Measurements from ENCODE around the gene RPF1.
"Not testable (repeated sequence)": the region's sequence is repeated elsewhere in the genome, so short reads cannot be mapped to it uniquely, and the experiment has no call there.

RPF1 gene

GRCh38 chr1:84492726-84493125 is 13.7 kb downstream of the RPF1 start:
- DNase-seq (ENCODE audit: low read depth): no peak

- DNase-seq (ENCODE audit: low read depth): no peak
Measured at GRCh38 chr1:84493747-84494146, 14.7 kb downstream of the RPF1 start.

GRCh38 chr1:84496498-84496897 is 17.4 kb downstream of the RPF1 start:
- DNase-seq (ENCODE audit: low read depth): no peak

GRCh38 chr1:84497631-84498275 is 18.7 kb downstream of the RPF1 start:
- DNase-seq (ENCODE audit: low read depth): no peak

- DNase-seq (ENCODE audit: low read depth): no peak
Measured at GRCh38 chr1:84502927-84503326, 23.9 kb downstream of the RPF1 start.

- no peak for DNase-seq (ENCODE audit: low read depth)
Measured at GRCh38 chr1:84504580-84505492, 25.8 kb downstream of the RPF1 start.

DNA sequence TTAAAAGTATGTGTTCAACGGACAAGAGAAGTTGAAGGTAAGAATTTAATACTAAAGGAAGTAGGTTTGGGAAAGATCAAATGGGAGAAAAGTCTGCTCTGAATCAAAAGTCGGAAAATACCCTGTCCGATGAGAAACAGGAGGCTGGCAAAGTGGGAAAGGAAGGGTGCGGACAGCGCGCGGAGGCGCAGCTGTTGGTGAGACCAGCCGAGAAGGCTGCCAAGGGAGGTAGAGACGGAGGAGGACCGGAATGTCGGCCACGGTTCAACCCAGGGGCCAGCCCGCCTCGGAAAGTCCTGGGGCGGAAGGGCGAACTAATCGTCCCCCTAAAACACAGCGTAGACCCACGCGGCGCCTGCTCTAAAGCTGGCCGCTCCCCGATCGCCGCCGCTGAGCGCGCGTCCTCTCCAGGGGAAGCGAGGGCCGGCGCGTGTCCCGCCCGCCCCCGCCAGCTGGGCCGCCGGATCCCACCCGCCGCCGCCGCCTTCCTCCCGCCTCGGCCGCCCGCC is 26.5 kb downstream of the RPF1 start:
- DNase-seq (ENCODE audit: low read depth): no peak

DNA sequence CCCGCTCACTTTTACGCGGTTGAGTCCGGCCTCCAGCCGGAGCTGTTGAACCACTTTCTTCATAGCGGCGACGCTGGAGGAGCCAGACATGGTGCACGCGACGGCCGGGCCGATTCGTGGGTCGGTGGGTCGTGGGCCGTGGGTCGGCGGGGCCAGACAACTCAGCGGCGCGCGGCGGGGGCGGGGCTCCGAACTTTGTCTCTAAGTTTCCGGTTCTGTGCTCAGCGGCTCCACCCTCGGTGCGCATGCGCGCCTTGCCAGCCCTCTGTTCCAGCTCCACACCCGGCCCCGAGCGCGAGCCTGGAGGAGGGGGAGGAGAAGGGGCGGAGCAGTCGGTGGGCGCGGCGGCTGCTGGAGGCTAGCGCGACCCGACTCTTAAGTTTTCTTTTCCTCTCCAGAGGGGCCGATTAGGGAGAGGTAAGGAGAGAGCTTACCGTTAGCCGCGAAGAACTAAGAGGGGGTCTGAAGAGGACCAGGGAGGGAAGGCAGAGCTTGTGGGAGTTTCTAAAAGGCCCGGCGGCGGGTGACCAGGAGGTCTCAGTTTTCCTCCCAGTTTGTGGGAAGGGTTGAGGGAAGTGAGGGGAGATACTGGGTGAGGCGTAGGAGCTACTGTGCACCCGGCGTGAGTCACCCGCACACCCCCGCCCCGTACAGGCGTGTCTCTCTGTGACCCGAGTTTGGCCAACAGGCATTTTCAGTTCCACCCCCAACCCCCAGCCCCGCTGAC is 27.1 kb downstream of the RPF1 start, which contains the start of the genes GNG5 and SPATA1:
Gene GNG5, minus strand, starts transcription at position 580 of the 727 bp plus-strand sequence. Its CDS starts 490 bp downstream, at position 90.
Gene SPATA1, plus strand, starts transcription at position 385 of the 727 bp plus-strand sequence. CDS start 9,974 bp downstream, outside the sequence.
- DNase-seq (ENCODE audit: low read depth): peak; percentile 98

- no peak for DNase-seq (ENCODE audit: low read depth)
Measured at GRCh38 chr1:84506729-84507453, 27.8 kb downstream of the RPF1 start.

DNA sequence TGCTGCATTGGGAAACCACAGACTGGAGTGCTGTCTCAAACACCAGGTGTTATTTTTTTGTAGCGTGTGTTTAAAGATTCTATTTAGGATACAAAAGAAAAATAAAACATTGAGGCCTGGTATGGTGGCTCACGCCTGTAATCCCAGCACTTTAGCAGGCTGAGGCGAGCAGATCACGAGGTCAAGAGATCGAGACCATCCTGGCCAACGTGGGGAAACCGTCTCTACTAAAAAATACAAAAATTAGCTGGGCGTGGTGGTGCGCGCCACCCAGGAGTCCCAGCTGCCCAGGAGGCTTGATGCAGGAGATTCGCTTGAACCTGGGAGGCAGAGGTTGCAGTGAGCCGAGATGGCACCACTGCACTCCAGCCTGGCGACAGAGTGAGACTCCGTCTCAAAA is 28.8 kb downstream of the RPF1 start:
- not testable (repeated sequence) for DNase-seq (ENCODE audit: low read depth)

DNA sequence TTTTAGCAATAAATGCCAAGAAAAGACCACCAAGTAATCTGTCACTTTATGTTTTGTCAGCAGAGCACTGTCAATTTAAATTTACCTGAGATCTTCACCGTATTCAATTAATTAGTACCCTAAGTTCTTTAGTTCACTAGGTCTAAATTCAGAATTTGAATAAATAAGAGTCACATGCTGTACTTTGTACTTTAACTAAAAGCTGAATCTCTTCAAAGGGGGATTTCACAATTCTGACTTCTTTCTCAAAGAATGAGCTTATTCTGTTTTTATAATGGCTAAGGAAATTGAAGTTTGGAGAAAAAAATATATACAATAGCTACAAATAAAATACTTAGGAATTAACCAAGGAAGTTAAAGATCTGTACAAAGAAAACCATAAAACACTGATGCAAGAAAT is 29.4 kb downstream of the RPF1 start:
- DNase-seq (ENCODE audit: low read depth): no peak

DNA sequence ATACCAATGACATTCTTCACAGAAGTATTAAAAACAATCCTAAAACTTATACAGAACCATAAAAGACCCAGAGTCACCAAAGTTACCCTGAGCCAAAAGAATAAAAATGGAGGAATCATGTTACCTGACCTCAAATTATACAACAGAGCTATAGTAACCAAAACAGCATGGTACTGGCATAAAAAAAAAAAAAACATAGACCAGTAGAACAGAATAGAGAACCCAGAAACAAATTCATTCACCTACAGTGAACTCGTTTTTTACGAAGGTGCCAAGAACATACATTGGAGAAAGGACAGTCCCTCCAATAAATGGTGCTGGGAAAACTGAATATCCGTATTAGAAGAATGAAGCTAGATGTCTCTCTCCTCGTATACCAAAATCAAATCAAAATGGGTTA is 30.0 kb downstream of the RPF1 start:
- DNase-seq (ENCODE audit: low read depth): no peak

DNA sequence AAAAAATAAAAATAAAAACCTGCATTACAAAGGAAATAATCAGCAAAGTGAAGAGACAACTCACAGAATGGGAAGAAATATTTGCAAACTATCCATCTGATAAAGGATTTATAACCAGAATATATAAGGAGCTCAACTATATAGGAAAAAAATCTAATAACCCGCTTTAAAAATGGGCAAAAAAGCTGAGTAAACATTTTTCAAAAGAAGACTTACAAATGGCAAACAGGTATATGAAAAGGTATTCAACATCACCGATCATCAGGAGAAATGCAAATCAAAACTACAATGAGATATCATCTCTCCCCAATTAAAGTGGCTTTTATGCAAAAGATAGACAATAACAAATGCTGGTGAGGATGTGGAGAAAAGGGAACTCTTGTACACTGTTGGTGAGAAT is 31.1 kb downstream of the RPF1 start:
- DNase-seq (ENCODE audit: low read depth): no peak

- DNase-seq (ENCODE audit: low read depth): no peak
Measured at GRCh38 chr1:84510668-84511067, 31.6 kb downstream of the RPF1 start.

- no peak for DNase-seq (ENCODE audit: low read depth)
Measured at GRCh38 chr1:84524590-84524989, 45.5 kb downstream of the RPF1 start.

DNA sequence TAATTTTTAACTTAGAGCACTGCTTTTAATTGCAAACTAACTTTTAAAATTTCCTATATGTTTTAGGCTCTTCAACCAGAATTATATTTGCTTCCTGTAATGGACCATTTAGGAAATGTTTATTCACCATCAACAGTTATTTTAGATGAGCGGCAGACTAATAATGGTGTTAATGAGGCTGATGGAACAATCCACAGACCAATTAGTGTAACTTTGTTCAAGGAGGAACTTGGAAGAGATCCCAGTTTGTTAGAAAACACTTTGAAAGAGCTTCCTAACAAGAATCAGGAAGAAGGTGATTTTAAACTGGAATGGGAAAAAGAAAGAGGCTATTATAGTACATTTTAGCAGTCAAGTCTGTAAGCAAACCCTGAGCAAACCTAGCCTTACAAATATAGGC is 46.7 kb downstream of the RPF1 start:
- DNase-seq (ENCODE audit: low read depth): no peak

DNA sequence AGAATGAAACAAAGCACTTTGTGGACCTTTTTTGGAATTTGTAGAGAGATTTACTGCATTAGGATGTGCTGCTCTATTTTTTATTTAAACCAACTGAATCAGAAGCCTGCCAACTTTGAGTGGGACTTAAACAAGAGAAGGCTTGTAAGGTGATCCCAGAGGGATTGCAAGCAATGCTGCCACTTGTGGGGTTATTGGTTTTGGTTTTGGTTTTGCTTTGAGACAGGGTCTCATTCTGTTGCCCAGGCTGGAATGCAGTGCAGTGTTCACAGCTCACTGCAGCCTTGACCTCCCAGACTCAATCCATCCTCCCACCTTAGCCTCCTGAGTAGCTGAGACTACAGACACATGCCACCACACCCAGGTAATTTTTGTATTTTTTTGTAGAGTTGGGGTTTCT is 59.5 kb downstream of the RPF1 start:
- no peak for DNase-seq (ENCODE audit: low read depth)

DNA sequence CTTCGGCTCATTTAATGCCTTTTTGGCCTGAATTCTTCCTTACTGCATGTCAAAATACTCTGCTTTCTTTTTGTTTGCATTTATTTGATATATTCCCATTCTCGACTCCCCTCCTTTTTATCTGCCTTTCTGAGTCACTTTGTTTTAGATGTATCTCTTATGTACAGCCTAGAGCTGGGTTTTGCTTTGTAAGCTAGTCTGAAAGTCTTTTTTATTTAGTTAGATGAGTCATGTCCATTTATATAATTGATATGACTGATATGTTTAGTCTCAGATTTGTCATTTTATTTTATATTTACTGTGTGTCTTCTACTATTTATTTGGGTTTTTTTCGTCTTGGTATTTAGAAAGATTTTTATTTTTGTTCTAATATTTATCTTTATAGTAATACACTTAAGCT is 60.9 kb downstream of the RPF1 start:
- DNase-seq (ENCODE audit: low read depth): no peak

DNA sequence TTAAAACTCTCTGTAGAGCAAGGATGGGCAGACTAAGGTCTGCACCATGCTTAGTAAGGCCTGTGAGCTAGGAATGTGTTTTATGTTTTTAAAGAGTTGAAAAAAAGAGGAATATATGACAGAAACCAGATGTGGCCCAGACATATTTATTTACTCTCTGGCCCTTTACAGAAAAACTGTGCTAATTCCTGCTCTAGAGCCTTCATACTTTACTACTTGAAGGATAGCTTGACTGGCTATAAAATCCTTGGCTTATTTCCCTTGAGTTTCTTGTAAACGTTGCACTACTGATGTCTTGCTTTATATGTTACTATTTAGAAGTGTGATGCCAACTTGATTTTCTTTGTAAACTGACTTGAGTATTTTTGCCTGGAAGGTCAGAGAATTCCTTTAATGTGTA is 61.7 kb downstream of the RPF1 start:
- DNase-seq (ENCODE audit: low read depth): no peak

DNA sequence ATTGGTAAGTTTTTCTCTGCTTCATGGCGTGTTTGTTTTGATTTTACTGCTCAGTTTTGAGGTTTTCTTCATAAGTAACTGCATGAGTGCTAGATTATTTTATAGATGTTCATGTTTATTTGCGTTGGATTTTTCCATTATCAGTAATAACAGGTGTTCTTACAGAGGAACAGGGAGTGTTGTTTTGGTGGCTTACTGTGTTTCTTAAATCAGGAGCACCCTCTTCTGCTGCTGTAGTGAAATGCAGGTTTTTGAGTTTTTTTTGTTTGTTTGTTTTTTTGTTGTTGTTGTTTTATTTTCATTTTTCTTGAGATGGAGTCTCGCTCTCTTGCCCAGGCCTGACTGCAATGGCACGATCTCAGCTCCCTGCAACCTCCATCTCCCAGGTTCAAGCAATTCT is 62.6 kb downstream of the RPF1 start:
- DNase-seq (ENCODE audit: low read depth): no peak
